DND-41 (cell line): ENCODE results near the gene EPM2AIP1.

Source experiments
- ATAC-seq: fragments of 200-7000 bp; cut with Tn5 transposase; 3 replicates; pipeline ENCODE4 v1.9.1; 2021; ENCODE audit warnings: low read depth; ENCODE audit not compliant: insufficient read depth
- DNase-seq: peaks from one replicate; pipeline ENCODE4 v3.0.0-alpha.2; 2020
- H2AFZ ChIP-seq: 2 replicates; pipeline ENCODE4 v1.6.0; 2012; ENCODE audit warnings: low read depth, low read length
- H3K27ac ChIP-seq: 2 replicates; pipeline ENCODE4 v1.5.1; 2012; ENCODE audit warnings: low read length, inconsistent platforms
- H3K27me3 ChIP-seq: fragments of 200-600 bp; sonication (generic); 2 replicates; pipeline ENCODE4 v1.6.0; 2012; ENCODE audit warnings: low read length, mild to moderate bottlenecking, inconsistent platforms; ENCODE audit not compliant: insufficient read depth, poor library complexity
- H3K36me3 ChIP-seq: 2 replicates; pipeline ENCODE4 v1.5.1; 2012; ENCODE audit warnings: low read length, inconsistent platforms; ENCODE audit not compliant: insufficient read depth
- H3K4me1 ChIP-seq: 2 replicates; pipeline ENCODE4 v1.5.1; 2012; ENCODE audit warnings: mild to moderate bottlenecking, low read length; ENCODE audit not compliant: insufficient read depth
- H3K4me2 ChIP-seq: 2 replicates; pipeline ENCODE4 v1.6.0; 2012; ENCODE audit warnings: mild to moderate bottlenecking, moderate library complexity, low read length, inconsistent platforms; ENCODE audit not compliant: insufficient read depth
- H3K4me3 ChIP-seq, 2 experiments: fragments of 200-600 bp in 1 of 2; shearing (Covaris generic) in 1 of 2; 2 replicates each; pipeline ENCODE4 v1.5.1; 2012 to 2016; ENCODE audit warnings: inconsistent platforms in 2 of 2, low read length in 2 of 2, mild to moderate bottlenecking in 2 of 2, low read depth in 1 of 2, moderate library complexity in 1 of 2
- H3K79me2 ChIP-seq: 2 replicates; pipeline ENCODE4 v1.6.0; 2012; ENCODE audit warnings: low read length, inconsistent platforms; ENCODE audit not compliant: insufficient read depth
- H3K9ac ChIP-seq: 2 replicates; pipeline ENCODE4 v1.6.0; 2012; ENCODE audit warnings: low read depth, mild to moderate bottlenecking, inconsistent platforms, low read length, moderate library complexity
- H3K9me3 ChIP-seq: 2 replicates; pipeline ENCODE4 v1.5.1; 2012; ENCODE audit warnings: low read length, moderate library complexity, mild to moderate bottlenecking, inconsistent platforms; ENCODE audit not compliant: insufficient read depth, severe bottlenecking
- H4K20me1 ChIP-seq: 2 replicates; pipeline ENCODE4 v1.6.0; 2012; ENCODE audit warnings: low read length; ENCODE audit not compliant: insufficient read depth
- EZH2 ChIP-seq: IDR thresholded peaks from 3 replicates; pipeline ENCODE4 v1.6.1; 2012; ENCODE audit warnings: borderline replicate concordance, low read depth, mild to moderate bottlenecking, moderate library complexity, low read length, inconsistent platforms; ENCODE audit not compliant: severe bottlenecking
- TF ChIP-seq, protein P1 (sequence below): IDR thresholded peaks from 2 replicates; pipeline ENCODE4 v1.5.1; 2012; ENCODE audit warnings: borderline replicate concordance, low read length, moderate library complexity, mild to moderate bottlenecking; ENCODE audit not compliant: poor library complexity, severe bottlenecking; ENCODE audit errors: extremely low read depth

The EPM2AIP1 gene

DNA sequence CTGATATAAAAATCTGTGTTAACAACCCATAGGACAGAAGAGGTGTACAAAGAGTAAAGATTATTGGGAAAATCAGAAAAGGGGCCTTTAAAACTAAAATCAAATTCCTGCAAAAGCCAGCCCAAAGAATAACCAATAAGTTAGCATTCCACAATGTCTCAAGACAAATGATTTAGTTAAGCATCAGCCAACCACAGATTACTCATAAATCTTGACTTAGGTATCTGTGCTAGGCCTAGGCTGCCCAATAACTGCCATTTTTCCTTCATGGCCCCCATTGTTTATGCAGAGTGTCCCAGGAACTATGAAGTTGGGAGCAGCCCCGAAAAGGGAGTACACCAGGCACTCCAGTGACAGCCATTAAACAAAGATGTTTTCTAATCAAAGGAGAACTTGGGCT, 55.4 kb downstream of the EPM2AIP1 start:
- no peak overlapping the region for H3K9ac ChIP-seq
- no peaks in the 10 kb centered on the region for H3K36me3 ChIP-seq
- H3K4me2 ChIP-seq, result no peak overlapping the region
- ATAC-seq (no peak), DNase-seq (no peak)
- H2AFZ ChIP-seq, result no peak overlapping the region
- H3K27ac ChIP-seq, result no peak overlapping the region
- TF ChIP-seq, protein P1, sequence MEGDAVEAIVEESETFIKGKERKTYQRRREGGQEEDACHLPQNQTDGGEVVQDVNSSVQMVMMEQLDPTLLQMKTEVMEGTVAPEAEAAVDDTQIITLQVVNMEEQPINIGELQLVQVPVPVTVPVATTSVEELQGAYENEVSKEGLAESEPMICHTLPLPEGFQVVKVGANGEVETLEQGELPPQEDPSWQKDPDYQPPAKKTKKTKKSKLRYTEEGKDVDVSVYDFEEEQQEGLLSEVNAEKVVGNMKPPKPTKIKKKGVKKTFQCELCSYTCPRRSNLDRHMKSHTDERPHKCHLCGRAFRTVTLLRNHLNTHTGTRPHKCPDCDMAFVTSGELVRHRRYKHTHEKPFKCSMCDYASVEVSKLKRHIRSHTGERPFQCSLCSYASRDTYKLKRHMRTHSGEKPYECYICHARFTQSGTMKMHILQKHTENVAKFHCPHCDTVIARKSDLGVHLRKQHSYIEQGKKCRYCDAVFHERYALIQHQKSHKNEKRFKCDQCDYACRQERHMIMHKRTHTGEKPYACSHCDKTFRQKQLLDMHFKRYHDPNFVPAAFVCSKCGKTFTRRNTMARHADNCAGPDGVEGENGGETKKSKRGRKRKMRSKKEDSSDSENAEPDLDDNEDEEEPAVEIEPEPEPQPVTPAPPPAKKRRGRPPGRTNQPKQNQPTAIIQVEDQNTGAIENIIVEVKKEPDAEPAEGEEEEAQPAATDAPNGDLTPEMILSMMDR, result no peak
- no peak for TF ChIP-seq EZH2
- no peaks in the 10 kb centered on the region for H3K4me1 ChIP-seq
- H3K27me3 ChIP-seq, result no peaks in the 10 kb centered on the region
- no peaks in the 10 kb centered on the region for H3K9me3 ChIP-seq
- no peak overlapping the region for H3K4me3 ChIP-seq
- no peaks in the 10 kb centered on the region for H3K79me2 ChIP-seq
- H4K20me1 ChIP-seq, result no peaks in the 10 kb centered on the region
